ENCODE measurements around the gene ISCU. TPM values are rescaled to one million over a fixed set of nuclear protein-coding genes. Genes with fewer than 3 reads are reported as not detected.

ISCU gene
- 123 and 147 TPM in 2 replicates for total RNA-seq

DNA sequence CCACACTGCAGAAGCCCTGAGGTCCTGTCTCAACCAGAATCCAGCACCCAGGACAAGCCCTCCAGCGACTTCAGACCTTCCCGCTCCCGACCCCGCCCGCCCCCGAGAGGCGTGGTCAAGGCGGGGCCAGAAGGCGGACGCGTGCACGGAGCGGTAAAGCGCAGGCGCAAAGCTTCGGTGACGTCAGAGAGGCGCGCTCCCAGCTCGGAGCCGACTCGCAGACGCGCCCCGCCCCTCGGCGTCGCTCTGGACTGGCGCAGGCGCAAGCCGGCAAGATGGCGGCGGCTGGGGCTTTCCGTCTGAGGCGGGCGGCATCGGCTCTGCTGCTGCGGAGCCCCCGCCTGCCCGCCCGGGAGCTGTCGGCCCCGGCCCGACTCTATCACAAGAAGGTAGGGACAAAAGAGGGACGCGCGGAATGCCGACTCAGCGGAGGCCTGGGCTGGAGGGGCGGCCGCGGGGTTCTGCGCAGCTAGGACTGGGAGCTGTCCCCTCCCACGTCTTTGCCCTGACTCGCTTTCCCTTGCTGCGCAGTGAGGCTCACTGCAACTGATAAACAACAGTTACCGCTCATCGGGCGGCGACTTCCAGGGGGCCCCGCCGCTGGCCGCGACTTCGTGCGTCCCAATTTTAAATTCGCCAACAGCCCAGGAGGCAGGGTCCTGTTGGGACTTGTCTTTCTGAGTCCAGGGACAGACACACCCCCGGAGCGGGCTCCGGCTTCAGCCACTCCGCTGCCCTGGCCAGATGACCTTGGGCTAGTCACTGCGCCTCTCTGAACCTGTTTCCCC is at the start of gene ISCU:
Gene ISCU (plus strand): TSS at position 249 of the 788 bp plus-strand sequence. CDS start 27 bp downstream, at position 276.

DNA sequence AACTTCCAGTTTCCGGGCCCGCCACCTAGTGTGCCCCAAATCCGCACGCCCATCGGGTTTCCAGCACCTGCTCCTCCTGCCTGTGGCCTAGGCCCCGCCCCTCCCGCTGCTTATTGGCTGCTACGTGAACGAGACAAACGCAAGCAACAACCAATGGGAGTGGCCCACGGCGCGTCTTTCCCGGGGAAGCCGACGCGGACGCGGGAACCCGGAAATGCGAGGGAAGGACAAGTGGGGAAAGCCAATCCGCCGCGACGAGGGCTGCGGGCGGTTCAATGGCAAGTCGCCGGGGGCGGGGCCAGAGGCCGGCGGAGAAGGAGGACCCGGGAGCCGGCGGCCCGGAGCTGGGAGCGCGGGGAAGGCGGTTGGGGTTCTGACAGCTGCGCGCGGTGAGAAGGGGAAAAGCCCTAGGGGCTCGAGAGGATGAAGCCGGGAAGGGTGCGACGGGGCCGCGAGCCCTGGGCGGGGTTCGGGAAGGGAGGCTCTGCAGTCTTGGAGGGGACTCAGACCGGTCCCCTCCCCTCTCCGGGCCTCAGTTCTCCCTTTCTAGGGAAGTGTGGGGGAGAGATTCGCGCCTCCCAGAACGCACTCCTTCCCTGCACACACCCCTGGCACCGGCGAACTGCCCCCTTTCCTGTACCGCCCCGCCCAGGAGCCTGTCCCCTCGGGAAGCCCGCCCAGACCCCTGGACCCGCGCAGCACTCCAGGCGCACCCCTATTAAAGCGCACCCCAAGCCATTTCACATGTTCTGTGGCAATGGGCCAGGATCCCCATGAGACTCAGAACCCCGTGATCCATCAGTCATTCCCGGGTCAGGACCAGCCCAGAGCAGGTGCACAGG is 47.2 kb upstream of the ISCU start, which contains the start of gene FICD:
Gene FICD (plus strand): TSS at position 305 of the 842 bp plus-strand sequence. CDS start 1,696 bp downstream, outside the sequence.

DNA sequence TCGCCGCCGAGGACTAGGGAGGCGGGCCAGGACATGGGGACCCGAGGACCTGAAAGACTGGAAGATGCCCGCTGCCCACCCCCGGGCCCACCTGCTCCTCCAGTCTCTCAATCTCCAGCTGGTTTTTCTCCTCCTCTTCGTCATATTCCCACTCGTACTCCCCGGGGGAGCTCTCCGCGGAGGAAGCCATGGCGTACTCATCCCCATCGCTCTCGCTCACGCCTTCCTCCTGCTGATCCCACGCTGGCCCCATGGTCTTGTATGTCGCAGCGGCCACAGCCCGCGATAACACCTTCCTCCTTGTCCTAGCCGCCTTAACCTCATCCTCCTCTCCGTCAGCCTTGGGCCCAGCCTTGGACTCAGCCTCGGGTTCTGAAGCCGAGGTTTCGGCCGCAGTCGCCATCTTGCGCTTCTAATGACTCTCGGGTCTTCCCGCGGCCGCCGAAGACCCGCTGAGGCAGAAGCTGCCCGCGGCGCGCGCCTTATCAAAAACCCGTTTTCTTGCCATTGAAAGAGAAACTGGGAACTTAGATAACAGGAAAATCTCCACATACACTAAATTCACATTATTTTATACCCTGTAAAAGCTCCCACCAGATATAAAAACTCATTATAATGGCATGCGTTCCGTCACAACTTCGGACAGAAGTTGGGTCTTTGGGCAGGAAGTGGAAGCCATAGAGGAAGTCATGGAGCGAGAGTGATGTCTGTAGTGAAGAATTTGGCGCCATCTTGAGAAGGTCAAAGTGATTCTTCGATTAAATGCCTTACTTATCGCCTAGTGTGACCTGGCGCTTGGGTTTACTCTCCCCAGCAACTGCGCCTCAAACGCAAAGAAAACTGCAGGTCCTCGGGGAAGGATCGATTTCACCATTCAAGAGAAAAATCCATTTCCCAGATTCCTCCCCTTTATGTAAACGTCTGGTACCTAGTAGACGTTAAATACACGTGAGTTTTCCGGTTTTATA is 1.4 kb upstream of the ISCU start, which contains the start of gene SART3:
Gene SART3 (minus strand): TSS at position 422 of the 968 bp plus-strand sequence. CDS start 19 bp downstream, at position 403.

DNA sequence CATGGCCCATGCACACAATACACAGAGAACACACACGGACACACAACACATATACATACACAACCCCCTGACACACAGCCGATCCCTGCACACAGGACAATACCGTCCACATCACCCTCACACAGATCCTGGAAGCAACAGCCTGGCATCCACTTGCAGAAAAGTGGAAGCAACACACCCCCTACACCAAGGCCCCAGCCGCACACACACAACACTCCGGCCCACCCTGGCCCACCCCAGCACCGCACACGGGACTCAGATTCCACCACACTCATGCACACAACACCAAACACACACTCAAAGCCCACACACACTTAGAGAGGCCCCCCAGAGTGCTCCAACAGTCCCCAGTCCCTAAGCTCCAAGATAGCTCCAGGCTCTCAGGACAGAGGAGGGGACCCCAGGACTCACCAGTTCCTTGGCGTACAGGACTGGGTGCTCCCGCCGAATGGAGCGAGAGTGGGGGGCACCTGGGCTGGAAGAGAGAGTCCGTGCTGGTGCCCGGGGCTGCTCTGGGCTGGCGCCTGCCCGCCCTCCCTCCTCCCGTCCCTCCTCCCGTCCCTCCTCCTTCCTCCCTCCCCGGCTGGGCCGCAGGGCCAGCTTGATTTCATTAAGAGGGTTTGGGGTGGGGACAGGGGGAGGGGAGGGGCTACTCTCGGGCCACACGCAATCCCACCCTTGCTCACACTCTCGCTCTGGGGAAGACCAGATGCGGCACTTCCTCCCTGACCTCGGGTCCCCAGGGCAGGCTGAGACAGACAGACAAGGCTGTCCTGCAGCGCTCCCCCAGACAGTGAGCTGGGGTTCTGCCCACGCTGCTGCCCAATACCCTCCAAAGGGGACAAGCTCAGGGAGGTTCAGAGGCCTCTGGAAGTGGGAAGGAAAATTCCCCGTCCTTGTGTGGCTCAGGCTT is 35.4 kb downstream of the ISCU start, which contains the start of gene TMEM119:
Gene TMEM119 (minus strand): TSS at position 526 of the 913 bp plus-strand sequence. CDS start 5,701 bp downstream, outside the sequence.

Other genes with a start within 250 kb of the ISCU start
- 68.3 and 121 TPM in 2 replicates for gene CMKLR1, start 223.3 kb upstream of the ISCU start, total RNA-seq
- gene FICD, start 47.3 kb upstream of the ISCU start, total RNA-seq: 6.9 and 8.0 TPM in 2 replicates
- 41.4 and 43.9 TPM in 2 replicates for gene SART3, start 1.4 kb upstream of the ISCU start, total RNA-seq
- gene TMEM119, start 35.5 kb downstream of the ISCU start, total RNA-seq: 20.0 and 37.8 TPM in 2 replicates
- 2.9 and 3.9 TPM in 2 replicates for gene SELPLG, start 71.3 kb downstream of the ISCU start, total RNA-seq
- 374 and 388 TPM in 2 replicates for gene CORO1C, start 168.9 kb downstream of the ISCU start, total RNA-seq

All from articular chondrocyte of knee joint (primary cell).